ENCODE data around the gene ANKRD13D. TPM values are rescaled to one million over a fixed set of nuclear protein-coding genes. Genes with fewer than 3 reads are reported as not detected.
A peak's percentile ranks its signal among the peaks of the same experiment; 100 is the strongest.

The ANKRD13D gene
- total RNA-seq (2021; fragmentation: NEBNext Ultra II Directional; extraction: Animal tissue kit (Norgen Biotek cat#: 25700)) (24.9 and 29.2 TPM in 2 replicates), polyA plus RNA-seq (2011; rRNA removed) (26.5 and 35.5 TPM in 2 replicates), polyA minus RNA-seq (2011; rRNA and poly(A)+ RNA removed) (10.0 and 14.3 TPM in 2 replicates)
- 30.2 TPM for polyA plus RNA-seq (2011; cell fraction: cytosol; rRNA removed)
- 98.7 TPM for polyA plus RNA-seq (2011; cell fraction: nucleus; rRNA removed)
- 21.2 to 24.2 TPM (median 22.8 TPM) in 4 replicates for polyA plus RNA-seq (2012, experiment 1 of 2)
- 16.4 TPM for polyA plus RNA-seq (2012, experiment 2 of 2)
- 18.6 TPM for polyA plus RNA-seq (2013, experiment 1 of 2)
- polyA plus RNA-seq (2013, experiment 2 of 2), result 19.3 TPM
- 10.9 TPM for polyA minus RNA-seq (2011; cell fraction: cytosol; rRNA and poly(A)+ RNA removed)
- polyA minus RNA-seq (2011; cell fraction: nucleus; rRNA and poly(A)+ RNA removed), result 36.1 TPM
- long read RNA-seq, experiment 1, partial matches to known transcripts, result 1 of 4 reads
- long read RNA-seq, experiment 1, other reads (novel, unspliced or antisense), result 2 of 4 reads
- long read RNA-seq, experiment 2, partial matches to known transcripts, result 1 of 1 reads
- long read RNA-seq, experiment 2, other reads (novel, unspliced or antisense), result 0 of 1 reads

- Histone ChIP-seq H3K4me3 (ENCODE audit: extremely low read depth in 1 of 4, insufficient read depth in 2 of 4, low read depth in 3 of 4, low read length in 4 of 4) (peak within 1 kb of the TSS; percentile 58 to 85 (median 72)), H3K14ac (ENCODE audit: insufficient read length) (no peak within 1 kb of the TSS), H3K36me3 (ENCODE audit: control insufficient read depth in 2 of 4, insufficient read depth in 4 of 4, low read length in 3 of 4) (peaks cover 2 to 19% (median 3%) of the 10 kb centered on the region in 4 experiments; a peak in 5 of 8 replicates), H3K79me1 (ENCODE audit: low read depth, low read length) (no peaks in the 10 kb centered on the region; the same call in 1 of the 2 replicates), H3K23ac (ENCODE audit: insufficient read length) (no peak within 1 kb of the TSS), H2BK5ac (ENCODE audit: low read depth, low read length) (peak within 1 kb of the TSS; percentile 95; the same call in 1 of the 2 replicates), H3K4me1 (replicated peaks in 1 of 4; ENCODE audit: control insufficient read depth in 3 of 4, insufficient read depth in 4 of 4, low read length in 3 of 4) (peaks cover 0 to 18% (median 11%) of the 10 kb centered on the region in 4 experiments; a peak in 6 of 7 replicates), H2BK12ac (ENCODE audit: low read depth, low read length) (peak within 1 kb of the TSS; percentile 68; the same call in 1 of the 2 replicates), H3K23me2 (ENCODE audit: low read depth, low read length) (peaks cover 7% of the 10 kb centered on the region; the same call in 1 of the 2 replicates), H4K91ac (replicated peaks; ENCODE audit: insufficient read length, low read length) (peak within 1 kb of the TSS; percentile 98), H2BK120ac (replicated peaks; ENCODE audit: low read depth, low read length) (no peak within 1 kb of the TSS), H2BK15ac (ENCODE audit: low read length) (peak within 1 kb of the TSS; percentile 61; the same call in 1 of the 2 replicates), H3K4ac (replicated peaks; ENCODE audit: insufficient read length, low read depth, low read length) (peak within 1 kb of the TSS; percentile 97), H4K5ac (ENCODE audit: insufficient read length, low read depth, low read length) (peak within 1 kb of the TSS; percentile 94), H3K79me2 (ENCODE audit: control insufficient read depth in 1 of 2, insufficient read depth in 2 of 2, low read length in 2 of 2) (no peaks in the 10 kb centered on the region; a peak in 1 of 4 replicates), H2BK20ac (ENCODE audit: low read length) (peak within 1 kb of the TSS; percentile 21; the same call in 1 of the 2 replicates), H3K27ac (ENCODE audit: low read depth, low read length) (peak within 1 kb of the TSS; percentile 86), H3K27me3 (replicated peaks in 1 of 4; ENCODE audit: control insufficient read depth in 3 of 4, extremely low read depth in 1 of 4, insufficient read depth in 3 of 4, low read length in 3 of 4) (no peaks in the 10 kb centered on the region), H2AFZ (ENCODE audit: low read length) (peak within 1 kb of the TSS; percentile 35; the same call in 1 of the 2 replicates), H4K8ac (ENCODE audit: extremely low read depth, insufficient read depth, low read length) (peak within 1 kb of the TSS; percentile 73), H3K18ac (ENCODE audit: extremely low read depth, low read length) (peak within 1 kb of the TSS; percentile 93), H4K20me1 (replicated peaks in 1 of 2; ENCODE audit: control insufficient read depth in 1 of 2, insufficient read depth in 2 of 2, low read length in 2 of 2) (peaks cover 0 to 4% of the 10 kb centered on the region in 2 experiments), H2AK5ac (ENCODE audit: low read depth, low read length) (peak within 1 kb of the TSS; percentile 89; the same call in 1 of the 2 replicates), H3K9ac (replicated peaks in 1 of 4; ENCODE audit: extremely low read depth in 1 of 4, low read depth in 3 of 4, low read length in 3 of 4) (peak within 1 kb of the TSS; percentile 67 to 81 (median 74)), H3K4me2 (ENCODE audit: insufficient read depth in 1 of 2, low read depth in 2 of 2, low read length in 2 of 2) (peak within 1 kb of the TSS; percentile 74 to 99), H3K9me3 (ENCODE audit: insufficient read depth in 2 of 2, low read depth in 1 of 2, low read length in 1 of 2) (no peaks in the 10 kb centered on the region), H3K56ac (replicated peaks; ENCODE audit: insufficient read length, low read depth, low read length) (peak within 1 kb of the TSS; percentile 98)
- ChIA-PET POLR2A (ENCODE audit: partially characterized antibody) (interaction anchor here (0.6 to 7.9 kb wide), 10 partner anchors 10 to 172 kb away, joined by 3 to 106 read pairs (median 10); partner anchors contain the start of genes GRK2 and SSH3), CTCF (ENCODE audit: partially characterized antibody) (interaction anchor here (0.5 to 5.9 kb wide), 12 partner anchors 11 to 235 kb away, joined by 3 to 47 read pairs (median 6); partner anchors contain the start of gene SSH3)
- no CpG with 5 or more reads among the region's 56 CpGs for WGBS, 2 experiments (ENCODE audit: extremely low coverage in 1 of 2, insufficient coverage in 1 of 2, insufficient read length in 1 of 2, insufficient replicate concordance in 2 of 2, low coverage in 1 of 2, low lambda C conversion rate in 2 of 2, missing lambda C conversion rate in 1 of 2)
- TF ChIP-seq KDM5A (IDR thresholded peaks at IDR 0.05; ENCODE audit: low read length), result no peak
- TF ChIP-seq KDM4A (IDR thresholded peaks at IDR 0.05; ENCODE audit: low read depth, low read length, severe bottlenecking), result peak; percentile 22
- FAIRE-seq (no peak), DNase-seq (ENCODE audit: low read depth in 1 of 2, low spot score in 2 of 2) (no peak)
Observed at GRCh38 chr11:67289226-67289650, at the start of gene ANKRD13D. ANKRD13D (plus strand) TSS chr11:67289303; CDS start chr11:67289461, 158 bp downstream.
